DMS153 treated with DMSO at 0.1 percent for 48 hours (cell line): Measurements from ENCODE around the gene NUDT16L1.
A peak's percentile ranks its signal among the peaks of the same experiment; 100 is the strongest.

Source experiments
- DNase-seq: peaks from one replicate; lab custom pipeline; 2025; ENCODE audit not compliant: unreplicated experiment; lab: John Stamatoyannopoulos, UW

NUDT16L1 gene

GRCh38 chr16:4693296-4693955, at the start of gene NUDT16L1:
TSS of gene NUDT16L1 (plus strand) at chr16:4693562. CDS start at chr16:4693727, 165 bp downstream.
- DNase-seq, result peak; percentile 89

- no peak for DNase-seq
These were observed 46.4 kb upstream of the NUDT16L1 start for GRCh38 chr16:4646773-4647643.

- no peak for DNase-seq
These were observed 45.8 kb upstream of the NUDT16L1 start for GRCh38 chr16:4647644-4647980.

GRCh38 chr16:4648917-4649316, 44.4 kb upstream of the NUDT16L1 start:
- no peak for DNase-seq

GRCh38 chr16:4649744-4650442, 43.5 kb upstream of the NUDT16L1 start:
- no peak for DNase-seq

GRCh38 chr16:4650443-4651074, 42.8 kb upstream of the NUDT16L1 start:
- peak; percentile 12 for DNase-seq

GRCh38 chr16:4651827-4652226, 41.5 kb upstream of the NUDT16L1 start:
- DNase-seq, result no peak

GRCh38 chr16:4652561-4652960, 40.8 kb upstream of the NUDT16L1 start:
- no peak for DNase-seq

- no peak for DNase-seq
These were observed 39.1 kb upstream of the NUDT16L1 start for GRCh38 chr16:4654011-4654963.

GRCh38 chr16:4654964-4655590, 38.3 kb upstream of the NUDT16L1 start:
- DNase-seq, result no peak

- no peak for DNase-seq
These were observed 37.6 kb upstream of the NUDT16L1 start for GRCh38 chr16:4655801-4656200.

GRCh38 chr16:4656221-4656620, 37.1 kb upstream of the NUDT16L1 start:
- no peak for DNase-seq

- DNase-seq, result no peak
These were observed 36.4 kb upstream of the NUDT16L1 start for GRCh38 chr16:4656695-4657686.

GRCh38 chr16:4659363-4660353, 33.7 kb upstream of the NUDT16L1 start:
- no peak for DNase-seq

GRCh38 chr16:4660454-4661007, 32.8 kb upstream of the NUDT16L1 start:
- DNase-seq, result peak; percentile 88

- peak; percentile 77 for DNase-seq
These were observed 31.7 kb upstream of the NUDT16L1 start for GRCh38 chr16:4661661-4662060.

- no peak for DNase-seq
These were observed 29.9 kb upstream of the NUDT16L1 start for GRCh38 chr16:4663465-4663776.
